A673 (cell line): ENCODE results near the gene ARID5B. TPM values are rescaled to one million over a fixed set of nuclear protein-coding genes. Genes with fewer than 3 reads are reported as not detected.

Experiments
- BruUV-seq: library from RNA; stranded (reverse); fragments of 400-500 nt; replicated peaks from 2 replicates; lab custom pipeline; 2021; lab: Mats Ljungman, UMichigan
- CTCF ChIA-PET: fragments of 300-600 bp; sonication (Branson Sonifier 250); formaldehyde crosslinking; loops from one replicate; lab custom pipeline; 2022; ENCODE audit warnings: antibody characterized with exemption; lab: Charles Lee
- POLR2A ChIA-PET: fragments of 300-600 bp; sonication (Branson Sonifier 250); formaldehyde crosslinking; loops from one replicate; lab custom pipeline; 2022; ENCODE audit warnings: antibody characterized with exemption; ENCODE audit not compliant: low non-redundant PET; lab: Charles Lee
- DNase-seq: peaks from one replicate; pipeline ENCODE4 v3.0.0-alpha.2; 2015; ENCODE audit warnings: low spot score
- H3K27ac ChIP-seq: fragments of 200-600 bp; sonication (generic); 2 replicates; pipeline ENCODE4 v1.5.1; 2016; ENCODE audit warnings: mixed run types, low read depth, mild to moderate bottlenecking, mixed read lengths, antibody characterized with exemption, low read length; ENCODE audit not compliant: poor library complexity, severe bottlenecking
- H3K27me3 ChIP-seq: fragments of 200-600 bp; sonication (generic); replicated peaks from 2 replicates; pipeline ENCODE4 v1.6.1; 2017; ENCODE audit warnings: mixed run types, low read depth, mild to moderate bottlenecking, mixed read lengths, antibody characterized with exemption, low read length; ENCODE audit not compliant: insufficient read depth, poor library complexity
- H3K36me3 ChIP-seq: fragments of 200-600 bp; sonication (generic); 2 replicates; pipeline ENCODE4 v1.6.1; 2016; ENCODE audit warnings: mixed run types, mild to moderate bottlenecking, mixed read lengths, antibody characterized with exemption, low read length; ENCODE audit not compliant: insufficient read depth, poor library complexity, severe bottlenecking
- H3K4me1 ChIP-seq: fragments of 200-600 bp; sonication (generic); 2 replicates; pipeline ENCODE4 v1.6.1; 2017; ENCODE audit warnings: mixed run types, mild to moderate bottlenecking, mixed read lengths, antibody characterized with exemption, low read length; ENCODE audit not compliant: insufficient read depth, poor library complexity, severe bottlenecking
- H3K4me3 ChIP-seq: fragments of 200-600 bp; sonication (generic); 2 replicates; pipeline ENCODE4 v1.5.1; 2016; ENCODE audit warnings: low read depth, mixed run types, mild to moderate bottlenecking, mixed read lengths, low read length; ENCODE audit not compliant: poor library complexity, severe bottlenecking
- H3K9me3 ChIP-seq: fragments of 200-600 bp; sonication (generic); 2 replicates; pipeline ENCODE4 v1.6.1; 2016; ENCODE audit warnings: mixed run types, low read depth, mild to moderate bottlenecking, mixed read lengths, antibody characterized with exemption, low read length; ENCODE audit not compliant: poor library complexity, severe bottlenecking
- EZH2 ChIP-seq: fragments of 200-600 bp; sonication (generic); IDR thresholded peaks from 2 replicates; pipeline ENCODE4 v1.6.1; 2017; ENCODE audit warnings: borderline replicate concordance, low read depth, mild to moderate bottlenecking, mixed read lengths, antibody characterized with exemption, low read length; ENCODE audit not compliant: poor library complexity, severe bottlenecking
- intact Hi-C: fragments of 100-400 bp; cut with micrococcal nuclease; formaldehyde crosslinking; loops from one replicate; pipeline ENCODE4 v1.10.0; 2022; ENCODE audit not compliant: unreplicated experiment
- total RNA-seq: library from RNA; stranded (reverse); gene quantifications from 2 replicates; pipeline ENCODE4 v1.2.3, GENCODE V29; 2021
- TF ChIP-seq, protein P1 (sequence below): fragments of 300-800, 200-600 bp; sonication (generic); conservative IDR thresholded peaks from 2 replicates; pipeline ENCODE4 v1.5.1; 2017; ENCODE audit warnings: low read depth, mild to moderate bottlenecking, antibody characterized with exemption, low read length, moderate library complexity, mixed read lengths

Gene ARID5B
- total RNA-seq, 1 experiment from 2014 or later: 29.0 TPM

DNA sequence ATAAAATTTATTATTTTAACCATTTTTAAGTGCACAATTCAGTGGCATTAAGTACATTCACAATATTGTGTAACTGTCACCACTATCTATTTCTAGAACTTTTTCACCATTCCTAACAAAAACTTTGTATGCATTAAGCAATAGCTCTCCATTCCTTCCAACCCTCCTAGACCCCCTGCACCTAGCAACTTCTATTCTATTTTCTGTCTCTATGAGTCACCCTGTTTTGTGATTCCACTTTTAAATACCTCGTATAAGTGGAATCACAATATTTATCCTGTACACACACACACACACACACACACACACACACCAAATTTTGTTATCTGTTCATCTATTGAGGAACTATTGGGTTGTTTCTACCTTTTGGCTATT, 89.2 kb downstream of the ARID5B start:
- no peak for TF ChIP-seq EZH2
- TF ChIP-seq, protein P1, sequence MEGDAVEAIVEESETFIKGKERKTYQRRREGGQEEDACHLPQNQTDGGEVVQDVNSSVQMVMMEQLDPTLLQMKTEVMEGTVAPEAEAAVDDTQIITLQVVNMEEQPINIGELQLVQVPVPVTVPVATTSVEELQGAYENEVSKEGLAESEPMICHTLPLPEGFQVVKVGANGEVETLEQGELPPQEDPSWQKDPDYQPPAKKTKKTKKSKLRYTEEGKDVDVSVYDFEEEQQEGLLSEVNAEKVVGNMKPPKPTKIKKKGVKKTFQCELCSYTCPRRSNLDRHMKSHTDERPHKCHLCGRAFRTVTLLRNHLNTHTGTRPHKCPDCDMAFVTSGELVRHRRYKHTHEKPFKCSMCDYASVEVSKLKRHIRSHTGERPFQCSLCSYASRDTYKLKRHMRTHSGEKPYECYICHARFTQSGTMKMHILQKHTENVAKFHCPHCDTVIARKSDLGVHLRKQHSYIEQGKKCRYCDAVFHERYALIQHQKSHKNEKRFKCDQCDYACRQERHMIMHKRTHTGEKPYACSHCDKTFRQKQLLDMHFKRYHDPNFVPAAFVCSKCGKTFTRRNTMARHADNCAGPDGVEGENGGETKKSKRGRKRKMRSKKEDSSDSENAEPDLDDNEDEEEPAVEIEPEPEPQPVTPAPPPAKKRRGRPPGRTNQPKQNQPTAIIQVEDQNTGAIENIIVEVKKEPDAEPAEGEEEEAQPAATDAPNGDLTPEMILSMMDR: no peak
- Histone ChIP-seq H3K9me3 (no peaks in the 10 kb centered on the region), H3K4me3 (no peak overlapping the region), H3K36me3 (no peaks in the 10 kb centered on the region), H3K27me3 (no peaks in the 10 kb centered on the region), H3K27ac (no peak overlapping the region), H3K4me1 (peaks cover 69% of the 10 kb centered on the region)
- ChIA-PET CTCF (no interaction called here), POLR2A (no interaction called here)
- intact Hi-C loops: no loop called here
- no TSS peak for BruUV-seq
- no peak for DNase-seq

DNA sequence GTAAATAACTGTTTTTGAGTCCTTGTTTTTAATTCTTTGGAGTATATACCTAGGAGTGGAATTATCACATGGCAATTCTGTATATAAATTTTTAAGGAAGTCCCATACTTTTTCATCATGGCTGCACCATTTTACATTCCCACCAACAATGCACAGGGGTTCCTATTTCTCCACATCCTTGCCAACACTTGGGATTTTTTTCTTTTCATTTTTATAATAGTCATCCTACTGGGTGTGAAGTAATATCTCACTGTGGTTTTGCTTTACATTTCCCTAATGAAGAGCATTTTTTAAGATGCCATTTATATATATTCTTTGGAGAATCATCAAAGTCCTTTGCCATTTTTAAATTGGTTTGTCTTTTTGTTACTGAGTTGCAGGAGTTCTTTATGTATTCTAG, 89.7 kb downstream of the ARID5B start:
- ChIA-PET CTCF (no interaction called here), POLR2A (no interaction called here)
- H3K4me1 ChIP-seq: peaks cover 69% of the 10 kb centered on the region
- DNase-seq: no peak
- H3K27me3 ChIP-seq: no peaks in the 10 kb centered on the region
- BruUV-seq: no TSS peak
- intact Hi-C loops: no loop called here
- H3K36me3 ChIP-seq: no peaks in the 10 kb centered on the region
- no peak for TF ChIP-seq EZH2
- TF ChIP-seq, protein P1: no peak
- no peak overlapping the region for H3K27ac ChIP-seq
- H3K9me3 ChIP-seq: no peaks in the 10 kb centered on the region
- H3K4me3 ChIP-seq: no peak overlapping the region

DNA sequence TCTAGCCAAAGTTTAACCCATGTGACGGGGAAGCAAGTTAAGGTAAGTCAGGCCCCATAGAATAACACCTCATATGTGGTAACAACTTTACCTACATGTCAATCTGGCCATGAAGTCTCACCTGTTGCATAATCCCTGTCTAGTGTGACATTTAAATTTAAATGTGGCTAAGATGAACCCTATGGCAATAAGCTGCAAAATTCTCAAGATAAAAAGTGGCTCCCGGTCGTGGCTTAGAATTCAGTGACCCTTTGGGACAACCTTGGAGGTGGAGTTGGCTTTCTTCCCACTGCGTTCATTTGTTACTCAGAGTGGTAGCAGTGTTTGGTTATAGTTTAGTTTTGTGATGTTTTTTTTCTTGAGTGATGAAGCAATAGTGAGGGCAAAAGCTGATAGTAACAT, 90.6 kb downstream of the ARID5B start:
- TF ChIP-seq, protein P1: no peak
- TF ChIP-seq EZH2: no peak
- POLR2A ChIA-PET: interaction anchor here (0.6 kb wide), 1 partner anchor 91 kb away, joined by 5 read pairs; the partner anchor contains the start of gene ARID5B
- CTCF ChIA-PET: no interaction called here

More for the DNA sequence above, 90.6 kb downstream of the ARID5B start:
- Histone ChIP-seq H3K27ac (peak overlapping the region; percentile 84), H3K36me3 (no peaks in the 10 kb centered on the region), H3K4me1 (peaks cover 63% of the 10 kb centered on the region), H3K9me3 (no peaks in the 10 kb centered on the region), H3K27me3 (no peaks in the 10 kb centered on the region), H3K4me3 (no peak overlapping the region)
- DNase-seq: no peak
- no TSS peak for BruUV-seq
- intact Hi-C loops: loop anchor here (2.0 kb wide), 2 partner anchors 91 to 203 kb away; partner anchors contain the start of gene ARID5B
